ENCODE data around the gene TSPAN16.

The TSPAN16 gene

DNA sequence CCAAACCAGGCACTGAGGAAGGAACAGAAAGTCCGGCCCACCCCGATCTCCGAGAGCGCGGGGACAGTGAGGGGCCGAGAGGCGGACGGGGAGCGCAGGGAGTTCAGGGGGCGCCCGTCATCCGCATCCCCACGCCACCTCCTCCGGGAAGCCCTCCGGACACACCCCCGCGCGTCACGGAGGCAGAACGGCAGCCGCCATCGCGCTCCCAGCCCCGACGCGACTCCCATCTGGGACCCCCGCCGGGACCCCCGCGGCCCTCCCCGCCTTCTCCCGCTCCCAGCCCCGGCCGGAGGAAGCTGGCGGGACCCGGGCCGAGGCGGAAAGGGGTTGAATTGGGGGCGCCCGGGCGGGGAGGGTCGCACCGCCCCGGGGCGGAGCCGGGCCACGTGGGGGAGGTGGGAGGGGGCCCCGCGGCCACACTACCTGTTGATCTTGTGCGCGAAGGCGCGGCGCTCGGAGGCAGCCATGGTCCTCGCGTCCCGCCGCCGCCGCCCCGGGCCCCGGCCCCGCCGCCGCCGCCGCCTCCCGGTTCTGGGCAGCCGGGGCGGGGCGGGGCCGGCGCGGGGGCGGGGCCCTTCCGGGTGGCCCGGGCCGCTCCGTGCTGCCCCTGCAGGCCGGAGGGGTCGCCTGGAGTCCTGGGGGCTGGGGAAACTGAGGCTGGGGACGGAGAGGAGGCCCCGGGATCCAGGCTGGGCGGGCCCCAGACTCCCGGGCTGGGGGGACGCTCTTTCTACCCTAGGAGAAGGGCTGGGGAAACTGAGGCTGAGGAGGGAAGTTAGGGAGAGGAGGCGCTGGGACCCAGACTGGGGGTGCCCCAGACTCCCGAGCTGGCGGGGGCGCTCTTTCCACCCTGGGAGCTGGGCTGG lies 33.8 kb upstream of the TSPAN16 start, which contains the start of gene DOCK6:
TSS of gene DOCK6 (minus strand) at position 554 of the 869 bp plus-strand sequence. CDS start at position 470, 84 bp downstream.
- peak; percentile 64 for ATAC-seq
- peak; percentile 90 for TF ChIP-seq ZFP3 (CRISPR knock-in tag; IDR thresholded peaks at IDR 0.05)
- no peak for TF ChIP-seq RARB (CRISPR knock-in tag; IDR thresholded peaks at IDR 0.05)
- no peak for TF ChIP-seq SNAI2 (CRISPR knock-in tag; IDR thresholded peaks at IDR 0.05)

DNA sequence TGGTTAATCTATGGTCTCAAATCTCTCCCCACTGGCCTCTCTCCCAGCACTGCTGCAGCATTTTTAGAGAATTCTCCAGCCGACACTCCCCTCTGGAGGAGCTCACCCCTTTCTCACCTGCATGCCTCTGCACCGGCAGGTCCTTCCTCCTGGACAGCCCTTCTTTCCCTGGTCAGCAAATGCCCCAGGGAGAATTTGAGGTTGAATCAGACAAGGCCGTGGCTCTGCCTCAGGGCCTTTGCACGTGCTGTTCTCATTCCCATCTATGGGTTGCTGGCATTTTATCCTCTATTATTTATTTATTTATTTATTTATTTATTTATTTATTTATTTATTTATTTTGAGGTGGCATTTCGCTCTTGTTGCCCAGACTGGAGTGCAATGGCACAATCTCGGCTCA lies 32.2 kb upstream of the TSPAN16 start:
- TF ChIP-seq ZNF8 (CRISPR knock-in tag; IDR thresholded peaks at IDR 0.05) (no peak), ZNF70 (CRISPR knock-in tag; IDR thresholded peaks at IDR 0.05) (no peak), ISL1 (CRISPR knock-in tag; IDR thresholded peaks at IDR 0.05) (no peak), BACH2 (CRISPR knock-in tag; IDR thresholded peaks at IDR 0.05; ENCODE audit: borderline replicate concordance) (no peak), GLIS3 (CRISPR knock-in tag; IDR thresholded peaks at IDR 0.05) (no peak), CSDC2 (CRISPR knock-in tag; IDR thresholded peaks at IDR 0.05) (no peak), PPARA (CRISPR knock-in tag; IDR thresholded peaks at IDR 0.05; ENCODE audit: borderline replicate concordance) (no peak), ZFP3 (CRISPR knock-in tag; IDR thresholded peaks at IDR 0.05) (no peak), TOX (CRISPR knock-in tag; IDR thresholded peaks at IDR 0.05; ENCODE audit: borderline replicate concordance) (no peak), OSR1 (CRISPR knock-in tag; IDR thresholded peaks at IDR 0.05) (no peak)
- TF ChIP-seq, protein P1, sequence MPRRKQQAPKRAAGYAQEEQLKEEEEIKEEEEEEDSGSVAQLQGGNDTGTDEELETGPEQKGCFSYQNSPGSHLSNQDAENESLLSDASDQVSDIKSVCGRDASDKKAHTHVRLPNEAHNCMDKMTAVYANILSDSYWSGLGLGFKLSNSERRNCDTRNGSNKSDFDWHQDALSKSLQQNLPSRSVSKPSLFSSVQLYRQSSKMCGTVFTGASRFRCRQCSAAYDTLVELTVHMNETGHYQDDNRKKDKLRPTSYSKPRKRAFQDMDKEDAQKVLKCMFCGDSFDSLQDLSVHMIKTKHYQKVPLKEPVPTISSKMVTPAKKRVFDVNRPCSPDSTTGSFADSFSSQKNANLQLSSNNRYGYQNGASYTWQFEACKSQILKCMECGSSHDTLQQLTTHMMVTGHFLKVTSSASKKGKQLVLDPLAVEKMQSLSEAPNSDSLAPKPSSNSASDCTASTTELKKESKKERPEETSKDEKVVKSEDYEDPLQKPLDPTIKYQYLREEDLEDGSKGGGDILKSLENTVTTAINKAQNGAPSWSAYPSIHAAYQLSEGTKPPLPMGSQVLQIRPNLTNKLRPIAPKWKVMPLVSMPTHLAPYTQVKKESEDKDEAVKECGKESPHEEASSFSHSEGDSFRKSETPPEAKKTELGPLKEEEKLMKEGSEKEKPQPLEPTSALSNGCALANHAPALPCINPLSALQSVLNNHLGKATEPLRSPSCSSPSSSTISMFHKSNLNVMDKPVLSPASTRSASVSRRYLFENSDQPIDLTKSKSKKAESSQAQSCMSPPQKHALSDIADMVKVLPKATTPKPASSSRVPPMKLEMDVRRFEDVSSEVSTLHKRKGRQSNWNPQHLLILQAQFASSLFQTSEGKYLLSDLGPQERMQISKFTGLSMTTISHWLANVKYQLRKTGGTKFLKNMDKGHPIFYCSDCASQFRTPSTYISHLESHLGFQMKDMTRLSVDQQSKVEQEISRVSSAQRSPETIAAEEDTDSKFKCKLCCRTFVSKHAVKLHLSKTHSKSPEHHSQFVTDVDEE (CRISPR knock-in tag; IDR thresholded peaks at IDR 0.05): no peak
- TF ChIP-seq, protein P2, sequence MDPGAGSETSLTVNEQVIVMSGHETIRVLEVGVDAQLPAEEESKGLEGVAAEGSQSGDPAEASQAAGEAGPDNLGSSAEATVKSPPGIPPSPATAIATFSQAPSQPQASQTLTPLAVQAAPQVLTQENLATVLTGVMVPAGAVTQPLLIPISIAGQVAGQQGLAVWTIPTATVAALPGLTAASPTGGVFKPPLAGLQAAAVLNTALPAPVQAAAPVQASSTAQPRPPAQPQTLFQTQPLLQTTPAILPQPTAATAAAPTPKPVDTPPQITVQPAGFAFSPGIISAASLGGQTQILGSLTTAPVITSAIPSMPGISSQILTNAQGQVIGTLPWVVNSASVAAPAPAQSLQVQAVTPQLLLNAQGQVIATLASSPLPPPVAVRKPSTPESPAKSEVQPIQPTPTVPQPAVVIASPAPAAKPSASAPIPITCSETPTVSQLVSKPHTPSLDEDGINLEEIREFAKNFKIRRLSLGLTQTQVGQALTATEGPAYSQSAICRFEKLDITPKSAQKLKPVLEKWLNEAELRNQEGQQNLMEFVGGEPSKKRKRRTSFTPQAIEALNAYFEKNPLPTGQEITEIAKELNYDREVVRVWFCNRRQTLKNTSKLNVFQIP (CRISPR knock-in tag; IDR thresholded peaks at IDR 0.05; ENCODE audit: borderline replicate concordance, low read depth): no peak
- TF ChIP-seq, protein P3, sequence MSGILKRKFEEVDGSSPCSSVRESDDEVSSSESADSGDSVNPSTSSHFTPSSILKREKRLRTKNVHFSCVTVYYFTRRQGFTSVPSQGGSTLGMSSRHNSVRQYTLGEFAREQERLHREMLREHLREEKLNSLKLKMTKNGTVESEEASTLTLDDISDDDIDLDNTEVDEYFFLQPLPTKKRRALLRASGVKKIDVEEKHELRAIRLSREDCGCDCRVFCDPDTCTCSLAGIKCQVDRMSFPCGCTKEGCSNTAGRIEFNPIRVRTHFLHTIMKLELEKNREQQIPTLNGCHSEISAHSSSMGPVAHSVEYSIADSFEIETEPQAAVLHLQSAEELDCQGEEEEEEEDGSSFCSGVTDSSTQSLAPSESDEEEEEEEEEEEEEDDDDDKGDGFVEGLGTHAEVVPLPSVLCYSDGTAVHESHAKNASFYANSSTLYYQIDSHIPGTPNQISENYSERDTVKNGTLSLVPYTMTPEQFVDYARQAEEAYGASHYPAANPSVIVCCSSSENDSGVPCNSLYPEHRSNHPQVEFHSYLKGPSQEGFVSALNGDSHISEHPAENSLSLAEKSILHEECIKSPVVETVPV (CRISPR knock-in tag; IDR thresholded peaks at IDR 0.05): no peak
- no peak for ATAC-seq

DNA sequence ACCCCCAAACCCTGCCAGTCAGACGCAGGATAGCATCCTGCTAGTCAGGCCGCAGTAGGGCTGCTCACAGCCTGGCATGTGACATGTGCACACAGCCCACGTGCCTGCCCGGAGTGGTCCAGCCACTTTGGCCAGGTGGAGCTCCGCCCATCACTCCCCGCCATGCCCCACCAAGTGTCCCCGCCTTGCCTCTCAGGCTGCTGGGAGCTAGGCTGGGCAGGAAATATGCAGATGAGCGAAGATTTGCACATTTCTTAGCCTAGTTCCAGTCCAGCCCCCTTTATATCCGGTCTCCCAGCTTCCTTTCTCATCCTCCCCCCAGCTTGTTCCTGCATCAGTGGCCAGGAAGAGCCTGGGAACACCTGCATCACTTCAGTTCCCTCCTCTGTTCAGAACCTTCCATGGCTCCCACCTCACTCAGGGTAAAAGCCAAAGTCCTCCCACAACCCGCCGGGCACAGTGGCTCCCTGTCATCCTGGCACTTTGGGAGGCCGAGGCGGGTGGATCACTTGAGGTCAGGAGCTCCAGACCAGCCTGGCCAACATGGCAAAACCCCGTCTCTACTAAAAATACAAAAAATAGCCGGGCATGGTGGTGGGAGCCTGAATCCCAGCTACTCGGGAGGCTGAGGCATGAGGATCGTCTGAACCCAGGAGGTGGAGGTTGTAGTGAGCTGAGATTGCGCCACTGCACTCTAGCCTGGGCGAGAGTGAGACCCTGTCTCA lies 31.3 kb upstream of the TSPAN16 start:
- ATAC-seq: no peak
- TF ChIP-seq, protein P3 (CRISPR knock-in tag; IDR thresholded peaks at IDR 0.05): no peak
- TF ChIP-seq ZNF70 (CRISPR knock-in tag; IDR thresholded peaks at IDR 0.05) (no peak), ZFP30 (CRISPR knock-in tag; IDR thresholded peaks at IDR 0.05) (no peak), TOX (CRISPR knock-in tag; IDR thresholded peaks at IDR 0.05; ENCODE audit: borderline replicate concordance) (no peak), ZFP3 (CRISPR knock-in tag; IDR thresholded peaks at IDR 0.05) (no peak), ZNF8 (CRISPR knock-in tag; IDR thresholded peaks at IDR 0.05) (no peak), ZC3H10 (CRISPR knock-in tag; IDR thresholded peaks at IDR 0.05) (no peak), PPARA (CRISPR knock-in tag; IDR thresholded peaks at IDR 0.05; ENCODE audit: borderline replicate concordance) (no peak), GLIS3 (CRISPR knock-in tag; IDR thresholded peaks at IDR 0.05) (no peak), RARB (CRISPR knock-in tag; IDR thresholded peaks at IDR 0.05) (no peak), SNAI2 (CRISPR knock-in tag; IDR thresholded peaks at IDR 0.05) (no peak), TCF4 (CRISPR knock-in tag; IDR thresholded peaks at IDR 0.05; ENCODE audit: borderline replicate concordance) (no peak)
